Neural cell (in vitro differentiated cells): Measurements from ENCODE around the gene NREP. TPM values are rescaled to one million over a fixed set of nuclear protein-coding genes. Genes with fewer than 3 reads are reported as not detected.
A peak's percentile ranks its signal among the peaks of the same experiment; 100 is the strongest.

ENCODE experiments used
- H2AFZ ChIP-seq: fragments of 200-600, 300-800 bp; sonication (generic), shearing (Covaris generic); 2 replicates; pipeline ENCODE4 v1.6.0; 2014; ENCODE audit warnings: low read depth, mild to moderate bottlenecking, antibody characterized with exemption, low read length, moderate library complexity
- H3F3A ChIP-seq: fragments of 200-600 bp; shearing (Covaris generic); 2 replicates; pipeline ENCODE4 v1.6.1; 2016; ENCODE audit warnings: mild to moderate bottlenecking, moderate library complexity, mixed read lengths, antibody characterized with exemption, low read length; ENCODE audit not compliant: insufficient read depth, poor library complexity, severe bottlenecking
- H3K27ac ChIP-seq: fragments of 200-600, 300-800 bp; sonication (generic), shearing (Covaris generic); 2 replicates; pipeline ENCODE4 v1.5.1; 2014; ENCODE audit warnings: mild to moderate bottlenecking, low read length, moderate library complexity
- H3K27me3 ChIP-seq: fragments of 300-800, 200-600 bp; sonication (generic), shearing (Covaris generic); 2 replicates; pipeline ENCODE4 v1.6.0; 2014; ENCODE audit warnings: mild to moderate bottlenecking, low read depth, low read length, moderate library complexity; ENCODE audit not compliant: insufficient read depth
- H3K36me3 ChIP-seq: fragments of 300-800, 200-600 bp; sonication (generic), shearing (Covaris generic); 2 replicates; pipeline ENCODE4 v1.5.1; 2014; ENCODE audit warnings: mild to moderate bottlenecking, antibody characterized with exemption, low read length, moderate library complexity; ENCODE audit not compliant: insufficient read depth
- H3K4me2 ChIP-seq: fragments of 300-800, 200-600 bp; sonication (generic), shearing (Covaris generic); 2 replicates; pipeline ENCODE4 v1.6.0; 2014; ENCODE audit warnings: mild to moderate bottlenecking, low read length
- H3K4me3 ChIP-seq: fragments of 300-800, 200-600 bp; sonication (generic), shearing (Covaris generic); 2 replicates; pipeline ENCODE4 v1.5.1; 2014; ENCODE audit warnings: mild to moderate bottlenecking, low read length, moderate library complexity
- H3K79me2 ChIP-seq: fragments of 200-600 bp; shearing (Covaris generic); replicated peaks from 2 replicates; pipeline ENCODE4 v1.6.0; 2014; ENCODE audit warnings: mild to moderate bottlenecking, low read length, moderate library complexity; ENCODE audit not compliant: insufficient read depth
- H3K9ac ChIP-seq: fragments of 300-800, 200-600 bp; sonication (generic), shearing (Covaris generic); 2 replicates; pipeline ENCODE4 v1.6.1; 2016; ENCODE audit warnings: mild to moderate bottlenecking, low read length, mixed read lengths
- H3K9me2 ChIP-seq: fragments of 200-600 bp; shearing (Covaris generic); 2 replicates; pipeline ENCODE4 v1.6.1; 2016; ENCODE audit warnings: mild to moderate bottlenecking, low read length, mixed read lengths; ENCODE audit not compliant: insufficient read depth
- H3K9me3 ChIP-seq: fragments of 200-600, 300-800 bp; sonication (generic), shearing (Covaris generic); 2 replicates; pipeline ENCODE4 v1.6.1; 2016; ENCODE audit warnings: mild to moderate bottlenecking, mixed run types, low read length, moderate library complexity, mixed read lengths
- H4K20me1 ChIP-seq: fragments of 200-600 bp; shearing (Covaris generic); 2 replicates; pipeline ENCODE4 v1.6.1; 2016; ENCODE audit warnings: mild to moderate bottlenecking, mixed run types; ENCODE audit not compliant: insufficient read depth
- CTCF ChIP-seq: fragments of 450-650 bp; IDR thresholded peaks from 2 replicates; pipeline ENCODE4 v1.5.1; 2014; ENCODE audit warnings: antibody characterized with exemption, mild to moderate bottlenecking, moderate library complexity; ENCODE audit not compliant: poor library complexity, severe bottlenecking
- EP300 ChIP-seq: fragments of 450-650 bp; conservative IDR thresholded peaks from 2 replicates; pipeline ENCODE4 v1.6.1; 2014; ENCODE audit warnings: antibody characterized with exemption, mild to moderate bottlenecking, moderate library complexity; ENCODE audit not compliant: poor library complexity, severe bottlenecking
- EZH2 ChIP-seq: fragments of 200-600, 300-800 bp; shearing (Covaris generic), sonication (generic); IDR thresholded peaks from 2 replicates; pipeline ENCODE4 v1.6.1; 2014; ENCODE audit warnings: antibody characterized with exemption, low read length, borderline replicate concordance, mild to moderate bottlenecking; ENCODE audit not compliant: insufficient read depth, poor library complexity, severe bottlenecking
- MXI1 ChIP-seq: fragments of 450-650 bp; conservative IDR thresholded peaks from 2 replicates; pipeline ENCODE4 v1.6.1; 2014; ENCODE audit warnings: antibody characterized with exemption, mild to moderate bottlenecking; ENCODE audit not compliant: poor library complexity, severe bottlenecking
- POLR2AphosphoS5 ChIP-seq: IDR thresholded peaks from 2 replicates; pipeline ENCODE4 v1.6.1; 2012
- RAD21 ChIP-seq: fragments of 450-650 bp; conservative IDR thresholded peaks from 2 replicates; pipeline ENCODE4 v1.6.1; 2014; ENCODE audit warnings: antibody characterized with exemption, mild to moderate bottlenecking, moderate library complexity
- SMC3 ChIP-seq: fragments of 450-650 bp; conservative IDR thresholded peaks from 2 replicates; pipeline ENCODE4 v1.6.1; 2014; ENCODE audit warnings: antibody characterized with exemption, mild to moderate bottlenecking, moderate library complexity; ENCODE audit not compliant: poor library complexity
- TAF1 ChIP-seq: IDR thresholded peaks from 2 replicates; pipeline ENCODE4 v1.6.1; 2012; ENCODE audit warnings: low read depth
- polyA plus RNA-seq: library from polyadenylated mRNA; depleted of rRNA; stranded (reverse); fragments of >200 nt; gene quantifications from 2 replicates; pipeline ENCODE4 v1.2.3, GENCODE V29; 2014
- TF ChIP-seq, protein P1 (sequence below): IDR thresholded peaks from 2 replicates; pipeline ENCODE4 v1.6.1; 2012; ENCODE audit warnings: borderline replicate concordance

NREP gene
- polyA plus RNA-seq, 1 donor from 2014 or later = 3,807 TPM

DNA sequence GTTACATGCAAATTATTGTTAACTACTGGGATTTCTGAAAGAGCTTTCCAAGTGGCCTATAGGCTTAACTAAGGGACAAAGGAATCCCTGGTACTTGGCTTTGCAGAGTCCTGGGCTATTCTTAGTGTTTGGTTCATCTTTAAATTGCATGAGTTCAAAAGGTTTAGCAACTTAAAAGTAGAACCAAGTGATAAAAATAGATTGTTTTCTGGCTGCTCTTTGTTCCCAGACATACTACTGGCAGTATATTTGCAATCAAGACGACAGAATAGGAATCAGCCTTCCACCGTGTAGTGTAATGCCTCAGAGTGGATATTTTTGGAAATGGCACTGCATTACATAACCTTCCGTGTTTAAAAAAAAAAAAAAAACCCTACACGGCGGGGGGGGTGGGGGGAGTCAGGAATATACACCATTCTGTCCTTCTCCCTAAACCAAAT is 1.0 kb downstream of the NREP start:
- peak overlapping the region; percentile 34 for H2AFZ ChIP-seq
- peak overlapping the region; percentile 99 for H3K27ac ChIP-seq
- peaks cover 3% of the 10 kb centered on the region for H3F3A ChIP-seq
- no peaks in the 10 kb centered on the region for H3K27me3 ChIP-seq
- H3K79me2 ChIP-seq = peaks cover 58% of the 10 kb centered on the region
- H3K36me3 ChIP-seq = peaks cover 6% of the 10 kb centered on the region
- TF ChIP-seq SMC3 (no peak), CTCF (peak; percentile 30), TAF1 (no peak), POLR2AphosphoS5 (peak; percentile 78), RAD21 (no peak), EP300 (no peak), MXI1 (no peak), EZH2 (no peak)
- TF ChIP-seq, protein P1, sequence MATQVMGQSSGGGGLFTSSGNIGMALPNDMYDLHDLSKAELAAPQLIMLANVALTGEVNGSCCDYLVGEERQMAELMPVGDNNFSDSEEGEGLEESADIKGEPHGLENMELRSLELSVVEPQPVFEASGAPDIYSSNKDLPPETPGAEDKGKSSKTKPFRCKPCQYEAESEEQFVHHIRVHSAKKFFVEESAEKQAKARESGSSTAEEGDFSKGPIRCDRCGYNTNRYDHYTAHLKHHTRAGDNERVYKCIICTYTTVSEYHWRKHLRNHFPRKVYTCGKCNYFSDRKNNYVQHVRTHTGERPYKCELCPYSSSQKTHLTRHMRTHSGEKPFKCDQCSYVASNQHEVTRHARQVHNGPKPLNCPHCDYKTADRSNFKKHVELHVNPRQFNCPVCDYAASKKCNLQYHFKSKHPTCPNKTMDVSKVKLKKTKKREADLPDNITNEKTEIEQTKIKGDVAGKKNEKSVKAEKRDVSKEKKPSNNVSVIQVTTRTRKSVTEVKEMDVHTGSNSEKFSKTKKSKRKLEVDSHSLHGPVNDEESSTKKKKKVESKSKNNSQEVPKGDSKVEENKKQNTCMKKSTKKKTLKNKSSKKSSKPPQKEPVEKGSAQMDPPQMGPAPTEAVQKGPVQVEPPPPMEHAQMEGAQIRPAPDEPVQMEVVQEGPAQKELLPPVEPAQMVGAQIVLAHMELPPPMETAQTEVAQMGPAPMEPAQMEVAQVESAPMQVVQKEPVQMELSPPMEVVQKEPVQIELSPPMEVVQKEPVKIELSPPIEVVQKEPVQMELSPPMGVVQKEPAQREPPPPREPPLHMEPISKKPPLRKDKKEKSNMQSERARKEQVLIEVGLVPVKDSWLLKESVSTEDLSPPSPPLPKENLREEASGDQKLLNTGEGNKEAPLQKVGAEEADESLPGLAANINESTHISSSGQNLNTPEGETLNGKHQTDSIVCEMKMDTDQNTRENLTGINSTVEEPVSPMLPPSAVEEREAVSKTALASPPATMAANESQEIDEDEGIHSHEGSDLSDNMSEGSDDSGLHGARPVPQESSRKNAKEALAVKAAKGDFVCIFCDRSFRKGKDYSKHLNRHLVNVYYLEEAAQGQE = peak; percentile 11
- no peaks in the 10 kb centered on the region for H3K9me3 ChIP-seq
- H3K4me2 ChIP-seq = peak overlapping the region; percentile 67
- H4K20me1 ChIP-seq = no peaks in the 10 kb centered on the region
- no peaks in the 10 kb centered on the region for H3K9me2 ChIP-seq
- peak overlapping the region; percentile 72 for H3K4me3 ChIP-seq
- peak overlapping the region; percentile 94 for H3K9ac ChIP-seq

GRCh38 chr5:111755345-111755941 is 1.6 kb downstream of the NREP start:
- H3K27ac ChIP-seq = peak overlapping the region; percentile 99
- H4K20me1 ChIP-seq = no peaks in the 10 kb centered on the region
- no peaks in the 10 kb centered on the region for H3K9me3 ChIP-seq
- H3K27me3 ChIP-seq = no peaks in the 10 kb centered on the region
- H3F3A ChIP-seq = peaks cover 3% of the 10 kb centered on the region
- peaks cover 6% of the 10 kb centered on the region for H3K36me3 ChIP-seq
- peak overlapping the region; percentile 67 for H3K4me2 ChIP-seq
- no peaks in the 10 kb centered on the region for H3K9me2 ChIP-seq
- peak overlapping the region; percentile 72 for H3K4me3 ChIP-seq
- H3K9ac ChIP-seq = peak overlapping the region; percentile 94
- H3K79me2 ChIP-seq = peaks cover 64% of the 10 kb centered on the region
- no peak for TF ChIP-seq SMC3
- peak; percentile 3 for TF ChIP-seq RAD21
- TF ChIP-seq, protein P1 = no peak
- TF ChIP-seq EZH2 = no peak
- no peak for TF ChIP-seq MXI1
- TF ChIP-seq CTCF = no peak
- peak; percentile 63 for TF ChIP-seq EP300
- TF ChIP-seq POLR2AphosphoS5 = peak; percentile 41
- peak; percentile 53 for TF ChIP-seq TAF1
- H2AFZ ChIP-seq = peak overlapping the region; percentile 34
